A549 (cell line): ENCODE measurements around the gene FANCM.

Experiments
- CEBPB ChIP-seq, 2 experiments: fragments of >200 bp in 1 of 2; sonication (Bioruptor Twin) in 1 of 2; formaldehyde crosslinking in 1 of 2; IDR thresholded peaks; 2 replicates each; pipeline ENCODE4 v1.6.1; 2012 to 2016
- CHD2 ChIP-seq: fragments of 150-350 bp; IDR thresholded peaks from 2 replicates; pipeline ENCODE4 v1.6.1; 2014; ENCODE audit warnings: low read length; ENCODE audit not compliant: partially characterized antibody
- HDAC2 ChIP-seq: fragments of 200-600 bp; sonication (generic); IDR thresholded peaks from 2 replicates; pipeline ENCODE4 v1.6.1; 2016
- TF ChIP-seq, protein P1 (sequence below): fragments of >200 bp; sonication (Bioruptor Twin); formaldehyde crosslinking; IDR thresholded peaks from 3 replicates; pipeline ENCODE4 v1.5.1; 2016
- TF ChIP-seq, protein P2 (sequence below): fragments of 250-450 bp; sonication (Bioruptor Pico); IDR thresholded peaks from 2 replicates; pipeline ENCODE4 v1.5.0; 2021; ENCODE audit warnings: mild to moderate bottlenecking, moderate library complexity, borderline replicate concordance

DNA sequence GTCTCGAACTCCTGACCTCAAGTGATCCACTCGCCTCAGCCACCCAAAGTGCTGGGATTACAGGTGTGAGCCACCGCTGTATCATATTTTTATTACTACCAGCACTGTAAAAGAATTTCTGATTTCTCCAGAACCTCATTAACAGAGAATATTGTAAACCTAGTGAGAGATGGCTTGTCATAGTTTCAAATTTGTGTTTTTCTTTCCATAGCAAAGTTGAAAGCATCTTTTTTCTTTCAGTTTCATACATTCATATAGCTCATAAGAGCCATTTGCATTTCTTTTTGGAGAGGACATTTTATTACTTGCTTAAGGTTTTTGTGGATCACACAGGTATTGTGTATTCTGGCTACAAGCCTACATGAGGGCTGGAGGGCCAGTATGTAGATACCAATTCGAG, 59.2 kb downstream of the FANCM start:
- TF ChIP-seq, protein P1, sequence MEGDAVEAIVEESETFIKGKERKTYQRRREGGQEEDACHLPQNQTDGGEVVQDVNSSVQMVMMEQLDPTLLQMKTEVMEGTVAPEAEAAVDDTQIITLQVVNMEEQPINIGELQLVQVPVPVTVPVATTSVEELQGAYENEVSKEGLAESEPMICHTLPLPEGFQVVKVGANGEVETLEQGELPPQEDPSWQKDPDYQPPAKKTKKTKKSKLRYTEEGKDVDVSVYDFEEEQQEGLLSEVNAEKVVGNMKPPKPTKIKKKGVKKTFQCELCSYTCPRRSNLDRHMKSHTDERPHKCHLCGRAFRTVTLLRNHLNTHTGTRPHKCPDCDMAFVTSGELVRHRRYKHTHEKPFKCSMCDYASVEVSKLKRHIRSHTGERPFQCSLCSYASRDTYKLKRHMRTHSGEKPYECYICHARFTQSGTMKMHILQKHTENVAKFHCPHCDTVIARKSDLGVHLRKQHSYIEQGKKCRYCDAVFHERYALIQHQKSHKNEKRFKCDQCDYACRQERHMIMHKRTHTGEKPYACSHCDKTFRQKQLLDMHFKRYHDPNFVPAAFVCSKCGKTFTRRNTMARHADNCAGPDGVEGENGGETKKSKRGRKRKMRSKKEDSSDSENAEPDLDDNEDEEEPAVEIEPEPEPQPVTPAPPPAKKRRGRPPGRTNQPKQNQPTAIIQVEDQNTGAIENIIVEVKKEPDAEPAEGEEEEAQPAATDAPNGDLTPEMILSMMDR = no peak
- TF ChIP-seq CHD2 (no peak), HDAC2 (no peak), CEBPB (IDR thresholded peaks at IDR 0.05) (no peak)
- TF ChIP-seq, protein P2, sequence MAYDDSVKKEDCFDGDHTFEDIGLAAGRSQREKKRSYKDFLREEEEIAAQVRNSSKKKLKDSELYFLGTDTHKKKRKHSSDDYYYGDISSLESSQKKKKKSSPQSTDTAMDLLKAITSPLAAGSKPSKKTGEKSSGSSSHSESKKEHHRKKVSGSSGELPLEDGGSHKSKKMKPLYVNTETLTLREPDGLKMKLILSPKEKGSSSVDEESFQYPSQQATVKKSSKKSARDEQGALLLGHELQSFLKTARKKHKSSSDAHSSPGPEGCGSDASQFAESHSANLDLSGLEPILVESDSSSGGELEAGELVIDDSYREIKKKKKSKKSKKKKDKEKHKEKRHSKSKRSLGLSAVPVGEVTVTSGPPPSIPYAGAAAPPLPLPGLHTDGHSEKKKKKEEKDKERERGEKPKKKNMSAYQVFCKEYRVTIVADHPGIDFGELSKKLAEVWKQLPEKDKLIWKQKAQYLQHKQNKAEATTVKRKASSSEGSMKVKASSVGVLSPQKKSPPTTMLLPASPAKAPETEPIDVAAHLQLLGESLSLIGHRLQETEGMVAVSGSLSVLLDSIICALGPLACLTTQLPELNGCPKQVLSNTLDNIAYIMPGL = no peak
